HG03097 (cell line): ENCODE measurements around the gene SFMBT2.

ENCODE experiments used
- ATAC-seq: cut with Tn5 transposase; IDR thresholded peaks from one replicate; pipeline ENCODE4 v1.9.1; 2021; ENCODE audit not compliant: unreplicated experiment, low FRiP score

SFMBT2 gene

DNA sequence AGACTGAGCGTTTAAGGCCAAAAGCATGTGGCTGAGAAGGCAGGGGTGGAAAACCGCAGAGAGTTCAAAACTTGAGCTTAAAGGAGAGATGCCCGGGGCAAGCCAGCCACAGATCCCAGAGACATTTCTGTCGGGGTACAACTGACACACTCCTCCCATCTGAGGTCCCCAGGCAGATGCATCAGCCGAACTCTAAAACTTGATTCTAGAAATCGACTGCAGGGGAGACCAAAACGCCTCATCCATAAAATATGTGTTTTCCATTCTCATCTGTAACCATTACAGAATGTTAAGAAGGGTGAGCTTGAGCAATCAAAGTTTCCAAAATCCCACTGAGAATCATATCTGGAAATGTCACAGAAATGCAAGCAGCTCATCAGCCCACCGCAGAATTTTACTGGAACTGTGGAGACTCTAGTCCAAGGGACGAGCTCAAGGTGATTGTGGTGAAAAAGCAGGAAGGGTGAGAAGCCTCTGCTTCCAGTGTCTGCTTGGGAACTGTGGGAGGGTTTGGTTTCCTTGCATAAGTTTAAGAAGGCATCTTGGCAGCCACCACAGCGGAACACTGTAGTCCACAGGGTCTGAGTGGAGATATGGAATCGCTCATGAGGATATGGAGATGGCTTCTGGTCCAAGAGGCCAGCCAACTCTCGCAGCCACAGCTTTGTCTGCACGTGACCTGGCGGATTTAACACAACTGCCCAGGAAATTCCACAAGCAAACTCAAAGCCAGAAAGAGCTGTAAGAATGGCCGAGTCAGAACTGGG, 249.2 kb downstream of the SFMBT2 start:
- no peak for ATAC-seq

DNA sequence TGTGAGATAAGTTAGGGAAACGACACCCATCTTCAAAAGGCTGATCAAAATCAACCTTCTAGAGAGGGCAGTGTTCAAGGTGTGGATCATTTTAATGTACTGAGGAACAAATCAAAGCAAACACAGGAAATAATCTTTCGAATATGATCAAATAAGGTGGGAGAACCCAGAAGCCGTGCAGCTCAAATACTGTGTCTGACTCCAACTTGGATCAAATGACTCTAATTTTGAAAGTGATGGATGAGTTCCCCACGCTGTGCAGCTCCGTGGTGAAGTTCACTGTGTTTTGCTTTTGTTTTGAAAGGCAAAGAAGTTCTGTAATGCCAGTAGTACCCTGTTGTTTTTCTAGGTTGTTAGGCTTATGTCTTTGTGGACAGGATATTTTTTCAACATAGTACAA, 250.9 kb downstream of the SFMBT2 start:
- ATAC-seq = no peak

DNA sequence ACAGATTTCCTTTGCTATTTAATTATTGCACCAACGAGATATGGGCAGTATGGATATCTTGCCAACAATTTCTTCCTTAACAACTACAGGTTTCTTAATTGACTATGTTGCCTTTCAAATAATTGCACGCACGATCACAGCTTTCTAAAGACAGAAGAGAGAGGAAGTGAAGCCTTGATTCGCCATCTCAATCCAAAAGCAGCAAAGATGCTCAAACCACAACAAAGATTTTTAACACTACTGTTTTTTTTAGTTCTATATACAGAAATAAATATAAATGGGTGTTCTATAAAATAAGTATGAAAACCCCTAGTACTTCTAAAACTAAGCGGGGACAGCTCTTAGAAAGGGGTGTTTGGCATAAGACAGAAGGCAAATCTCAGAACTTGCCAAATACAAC, 251.3 kb downstream of the SFMBT2 start:
- ATAC-seq = no peak

DNA sequence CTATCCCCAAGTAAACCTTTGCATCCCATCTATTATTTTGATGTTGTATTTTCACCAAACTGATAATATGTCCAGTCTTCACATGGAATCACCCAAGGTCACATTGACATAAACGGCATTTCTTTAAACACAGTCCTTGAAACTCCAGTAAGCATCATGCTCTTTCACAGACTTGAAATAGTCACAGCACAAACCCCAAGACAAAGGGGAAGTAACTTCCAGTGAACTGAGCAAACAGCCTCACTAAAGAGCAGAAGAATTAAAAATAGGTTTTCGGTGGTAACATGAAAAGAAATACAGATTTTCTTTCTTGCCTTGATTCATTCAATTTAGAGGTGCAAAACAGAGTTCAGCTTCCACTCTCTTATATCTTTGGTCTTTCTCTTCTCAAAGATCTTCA, 253.7 kb downstream of the SFMBT2 start:
- ATAC-seq = no peak

DNA sequence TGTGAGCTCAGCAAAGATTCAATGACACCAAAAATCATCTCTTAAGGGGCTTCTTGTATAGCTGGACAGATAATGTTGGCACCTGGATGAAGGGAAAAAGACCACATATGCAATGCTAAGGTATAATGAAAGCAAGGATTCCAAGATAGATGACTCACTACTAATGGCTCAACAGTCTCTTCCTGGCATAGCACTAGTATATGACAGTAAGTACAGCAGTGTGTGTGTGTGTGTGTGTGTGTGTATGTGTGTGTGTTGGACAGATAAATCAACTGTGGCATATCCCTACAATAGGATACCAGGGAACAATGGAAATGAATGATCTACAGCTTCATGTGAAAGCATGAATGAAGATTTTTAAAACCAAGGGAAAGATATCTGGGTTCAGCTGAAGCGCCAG, 257.1 kb downstream of the SFMBT2 start:
- no peak for ATAC-seq

DNA sequence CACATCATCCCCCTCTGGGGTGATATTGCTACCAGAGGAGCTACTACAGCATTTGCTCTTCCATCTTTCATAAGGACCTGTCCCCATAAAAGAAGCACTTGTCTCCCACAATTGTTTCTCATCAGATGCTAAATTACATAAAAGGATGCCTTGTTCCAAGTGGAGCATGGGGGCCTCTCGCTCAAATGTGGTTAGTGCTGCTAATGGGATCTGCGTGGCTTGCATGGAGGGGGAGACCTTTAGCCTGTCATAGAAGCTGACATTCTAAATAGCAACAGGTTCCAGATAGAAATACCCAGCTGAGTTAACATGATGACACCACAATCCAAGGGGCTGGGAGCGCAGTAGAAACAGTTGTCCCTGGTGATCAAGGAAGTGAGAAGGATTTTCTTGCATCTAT, 257.9 kb downstream of the SFMBT2 start:
- no peak for ATAC-seq

GRCh38 chr10:7152341-7152740, 258.5 kb downstream of the SFMBT2 start:
- ATAC-seq = no peak

DNA sequence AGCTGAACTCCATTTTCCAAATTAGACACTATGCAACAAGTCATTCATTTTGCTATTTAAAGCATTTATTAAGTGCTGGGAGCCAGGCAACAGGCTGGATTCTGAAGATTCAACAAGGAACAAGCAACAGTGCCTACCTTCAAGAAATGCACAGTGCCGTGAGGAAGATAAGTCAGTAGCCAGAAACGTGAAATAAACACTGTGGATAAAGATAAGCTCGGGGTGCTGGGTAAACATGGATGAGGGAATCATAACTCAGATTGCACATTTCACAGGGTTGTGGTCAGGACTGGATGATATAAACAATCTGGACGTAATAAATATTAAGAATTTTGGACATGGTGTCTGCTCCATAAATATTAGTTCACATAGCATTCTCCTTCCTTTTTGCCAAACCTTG, 259.3 kb downstream of the SFMBT2 start:
- ATAC-seq = no peak

DNA sequence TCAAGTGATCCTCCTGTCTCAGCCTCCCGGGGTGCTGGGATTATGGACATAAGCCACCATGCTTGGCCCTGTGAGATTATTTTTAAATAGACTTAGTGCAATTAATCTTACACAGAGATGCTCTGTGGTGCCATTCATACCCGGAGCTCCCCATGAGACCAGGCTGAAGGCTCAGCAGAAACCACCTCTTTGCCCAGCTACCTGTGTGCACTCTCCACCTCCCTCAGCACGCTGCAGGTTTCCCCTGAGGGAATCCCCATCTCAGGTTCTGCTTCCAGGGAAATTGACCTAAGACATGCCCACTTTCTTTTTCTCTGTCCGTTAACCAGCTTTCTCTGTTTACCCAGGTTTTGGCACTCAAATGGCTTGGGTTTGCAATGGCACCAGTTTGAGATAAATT, 260.5 kb downstream of the SFMBT2 start:
- ATAC-seq = no peak

DNA sequence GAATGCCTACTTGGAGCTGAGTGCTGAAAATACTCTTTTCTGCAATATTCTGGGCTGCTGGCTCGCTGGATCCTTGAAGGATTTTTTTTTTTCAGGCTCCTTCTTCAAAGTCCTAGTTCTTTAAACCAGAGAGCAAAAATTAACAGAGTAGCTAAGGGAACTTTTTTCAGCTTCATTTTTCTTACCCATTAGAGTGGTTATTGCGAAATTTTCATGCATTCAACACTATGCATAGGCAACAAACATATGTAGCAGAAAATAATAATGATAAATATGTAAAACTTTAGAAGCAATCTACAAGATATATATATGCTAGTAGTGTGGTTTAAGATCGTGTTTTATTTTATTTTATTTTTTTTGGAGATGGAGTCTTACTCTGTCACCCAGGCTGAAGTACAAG, 264.6 kb downstream of the SFMBT2 start:
- no peak for ATAC-seq

DNA sequence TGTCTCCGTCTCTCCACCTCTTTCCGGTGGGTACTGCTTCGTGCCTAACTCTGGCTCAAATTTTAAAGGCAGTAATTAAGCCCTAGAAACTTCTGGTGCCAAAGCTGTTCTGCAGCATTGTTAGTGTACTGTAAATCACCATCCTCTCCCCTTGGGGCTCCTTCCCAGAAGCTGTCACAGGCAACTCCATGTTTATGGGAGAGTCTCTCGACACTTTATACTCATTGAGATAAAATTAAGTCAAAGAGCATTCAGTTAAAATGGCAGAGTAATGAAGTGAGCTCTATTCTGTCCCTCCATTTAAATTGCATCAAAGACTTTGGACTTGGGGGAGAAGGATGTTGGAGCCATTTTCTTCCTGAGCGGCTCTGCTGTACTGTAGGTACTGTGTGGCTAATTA, 274.8 kb downstream of the SFMBT2 start:
- ATAC-seq = no peak

DNA sequence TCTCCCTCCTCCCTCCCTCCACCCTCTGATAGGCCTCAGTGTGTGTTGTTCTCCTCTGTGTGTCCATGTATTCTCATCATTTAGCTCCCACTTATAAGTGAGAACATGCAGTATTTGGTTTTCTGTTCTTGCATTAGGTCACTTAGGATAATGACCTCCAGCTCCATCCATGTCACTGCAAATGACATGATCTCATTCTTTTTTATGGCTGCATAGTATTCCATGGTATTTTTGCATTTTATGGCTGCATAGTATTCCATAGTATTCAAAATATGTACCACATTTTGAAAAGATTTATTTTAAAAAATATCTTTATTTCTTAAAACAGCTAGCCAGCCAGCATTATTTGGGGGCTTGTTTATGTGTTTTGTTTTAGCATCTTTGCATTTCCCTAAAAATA, 275.6 kb downstream of the SFMBT2 start:
- no peak for ATAC-seq

- ATAC-seq = no peak
These were observed 276.4 kb downstream of the SFMBT2 start for GRCh38 chr10:7134448-7134847.

DNA sequence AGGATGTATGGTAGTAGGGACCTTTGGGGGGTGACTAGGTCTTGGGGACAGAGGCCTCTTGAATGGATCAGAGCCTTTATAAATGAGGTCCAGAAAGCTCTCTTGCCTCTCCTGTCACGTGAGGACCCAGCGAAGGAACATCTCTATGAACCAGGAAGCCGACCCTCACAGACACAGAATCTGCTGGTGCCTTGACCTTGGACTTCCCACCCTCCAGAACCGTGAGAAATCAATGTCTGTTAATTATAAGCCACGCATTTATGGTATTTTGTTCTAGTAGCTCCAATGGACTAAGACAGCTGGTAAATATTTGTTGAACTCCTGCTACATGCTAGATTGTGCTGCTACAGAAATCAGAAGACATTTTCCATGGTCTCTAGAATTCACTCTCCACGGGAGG, 276.9 kb downstream of the SFMBT2 start:
- ATAC-seq = no peak

DNA sequence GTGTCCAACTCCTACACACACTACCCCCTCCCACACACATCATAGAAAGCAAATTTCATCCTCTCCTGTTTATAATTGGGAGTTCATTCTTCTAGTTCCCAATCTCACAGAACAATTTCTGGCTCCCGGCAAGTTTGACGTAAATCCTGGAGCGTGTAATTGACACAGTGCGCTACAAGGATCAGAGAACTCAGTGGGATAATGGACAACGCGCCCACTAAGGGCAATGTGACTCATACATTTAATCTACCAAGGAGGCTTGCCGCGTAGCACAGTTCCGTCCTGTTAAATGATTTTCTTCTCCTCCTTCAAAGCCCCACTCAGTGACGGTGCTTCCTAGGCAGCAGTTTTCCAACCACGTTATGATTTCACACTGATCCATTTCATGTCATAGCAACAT, 277.6 kb downstream of the SFMBT2 start:
- no peak for ATAC-seq

DNA sequence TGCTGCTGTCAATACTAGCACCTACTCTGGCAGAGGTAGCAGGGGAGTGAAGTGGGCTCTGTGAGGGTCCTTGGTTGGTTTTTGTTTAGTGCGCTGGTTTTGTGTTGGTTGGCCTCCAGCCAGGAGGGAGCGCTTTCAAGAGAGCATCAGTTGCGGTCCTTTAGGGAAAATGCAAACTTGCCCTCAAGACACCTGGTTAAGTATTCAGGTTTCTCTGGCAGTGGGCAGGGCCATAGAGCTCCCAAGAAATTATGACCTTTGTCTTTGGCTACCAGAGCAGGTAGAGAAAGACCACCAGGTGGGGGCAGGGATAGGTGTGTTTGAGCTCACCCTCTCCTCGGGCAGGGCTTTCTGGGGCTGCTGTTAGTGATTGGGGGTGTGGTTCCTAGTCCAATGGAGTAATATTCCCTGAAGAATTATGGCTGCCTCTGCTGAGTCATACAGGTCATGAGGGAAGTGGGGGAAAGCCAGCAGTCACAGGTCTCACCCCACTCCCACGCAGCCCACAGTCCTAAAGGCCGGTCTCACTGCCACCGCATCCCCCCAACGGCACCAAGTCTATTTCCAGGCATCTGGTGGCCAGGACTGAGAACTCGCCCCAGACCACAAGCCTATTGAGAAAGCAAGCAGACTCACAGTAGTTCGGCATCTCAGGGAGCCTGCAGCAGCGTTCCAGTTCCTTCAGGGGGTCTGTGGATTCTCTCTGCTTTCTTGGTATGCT, 280.5 kb downstream of the SFMBT2 start:
- no peak for ATAC-seq

DNA sequence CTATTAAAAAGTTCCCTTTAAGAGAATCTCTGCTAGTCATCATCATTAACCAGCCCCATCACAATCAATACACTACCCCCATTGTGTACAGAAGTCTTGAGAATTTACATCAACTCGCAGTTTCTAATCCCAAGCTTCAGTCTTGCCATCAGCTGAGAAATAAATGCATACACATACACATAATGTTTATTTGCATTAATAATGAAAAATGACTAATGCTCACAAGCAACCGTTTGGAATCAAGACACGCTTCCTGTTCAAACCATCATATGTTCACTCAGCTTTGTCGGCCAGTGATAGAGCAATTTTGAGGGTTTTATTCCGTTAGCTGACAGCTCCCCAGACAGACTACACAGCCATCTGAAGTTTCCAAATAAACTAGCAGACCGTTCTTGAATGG, 287.1 kb downstream of the SFMBT2 start:
- ATAC-seq = no peak

DNA sequence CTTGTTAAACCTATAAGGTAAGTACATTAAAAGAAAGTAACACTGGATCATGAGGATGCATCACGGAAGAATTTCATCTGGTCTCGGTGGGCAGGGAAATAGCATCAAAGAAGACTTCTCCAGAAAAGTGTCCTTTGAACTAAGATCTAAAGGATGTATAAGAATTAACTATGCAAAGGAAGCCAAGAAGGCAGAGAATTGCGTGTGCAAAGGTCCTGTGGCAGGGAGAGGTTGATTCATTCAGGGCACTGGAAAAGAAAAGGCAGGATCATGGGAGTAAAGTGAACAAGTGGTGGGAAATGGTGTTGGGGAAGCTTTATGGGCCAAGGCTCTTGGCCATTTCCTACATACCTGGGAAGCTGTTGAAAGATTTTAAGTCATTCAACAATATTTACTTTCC, 288.3 kb downstream of the SFMBT2 start:
- ATAC-seq = no peak

- no peak for ATAC-seq
These were observed 289.6 kb downstream of the SFMBT2 start for GRCh38 chr10:7121154-7121797.

GRCh38 chr10:7119325-7120015, 291.4 kb downstream of the SFMBT2 start:
- no peak for ATAC-seq
